GM11168 (cell line): Measurements from ENCODE around the gene DLGAP4.
"Not testable (repeated sequence)": the region's sequence is repeated elsewhere in the genome, so short reads cannot be mapped to it uniquely, and the experiment has no call there.

Source experiments
- in situ Hi-C: fragments of 300-500 bp; cut with MboI; formaldehyde crosslinking; loops from one replicate; pipeline ENCODE4 v1.12.0; 2022; ENCODE audit warnings: low sequenced_read_pairs; ENCODE audit not compliant: unreplicated experiment

The DLGAP4 gene

DNA sequence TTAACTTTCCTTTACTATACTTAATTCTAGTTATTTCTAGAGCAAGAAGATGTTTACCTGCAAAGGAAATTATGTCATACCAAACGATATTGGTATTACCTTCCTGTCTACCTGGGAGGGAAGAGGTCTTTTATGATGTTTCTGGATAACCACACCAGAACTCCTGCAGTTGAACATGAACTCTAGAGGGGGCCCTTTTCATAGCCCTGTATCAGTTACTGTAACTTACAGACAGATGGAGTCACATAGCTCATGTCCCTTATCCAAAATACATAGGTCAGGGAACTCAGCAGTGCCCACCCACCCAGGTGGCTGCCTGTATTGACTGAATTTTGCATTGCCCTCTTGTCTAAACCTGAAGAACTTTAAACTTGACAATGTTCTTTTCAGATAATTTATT, 200.1 kb downstream of the DLGAP4 start:
- in situ Hi-C loops = no loop called here

DNA sequence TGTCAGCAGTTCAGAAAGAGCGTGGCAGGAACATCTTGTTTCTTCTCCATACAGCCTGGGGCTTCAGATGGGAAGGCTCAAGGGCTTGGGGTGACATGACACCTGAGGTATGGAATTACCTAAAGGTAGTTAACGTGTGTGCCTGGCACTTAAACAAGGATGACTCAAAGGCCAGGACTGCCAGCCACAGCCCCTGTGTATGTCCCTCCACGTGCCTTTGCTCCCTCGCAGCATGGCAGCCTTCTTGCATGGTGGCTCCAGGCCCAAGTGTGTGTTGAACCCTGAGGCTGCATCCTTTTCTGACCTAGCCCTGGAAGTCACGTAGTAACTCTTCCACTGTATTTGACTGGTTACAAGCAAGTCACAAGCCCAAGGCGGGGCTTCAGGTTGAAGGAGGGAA, 201.6 kb downstream of the DLGAP4 start:
- in situ Hi-C loops = no loop called here

DNA sequence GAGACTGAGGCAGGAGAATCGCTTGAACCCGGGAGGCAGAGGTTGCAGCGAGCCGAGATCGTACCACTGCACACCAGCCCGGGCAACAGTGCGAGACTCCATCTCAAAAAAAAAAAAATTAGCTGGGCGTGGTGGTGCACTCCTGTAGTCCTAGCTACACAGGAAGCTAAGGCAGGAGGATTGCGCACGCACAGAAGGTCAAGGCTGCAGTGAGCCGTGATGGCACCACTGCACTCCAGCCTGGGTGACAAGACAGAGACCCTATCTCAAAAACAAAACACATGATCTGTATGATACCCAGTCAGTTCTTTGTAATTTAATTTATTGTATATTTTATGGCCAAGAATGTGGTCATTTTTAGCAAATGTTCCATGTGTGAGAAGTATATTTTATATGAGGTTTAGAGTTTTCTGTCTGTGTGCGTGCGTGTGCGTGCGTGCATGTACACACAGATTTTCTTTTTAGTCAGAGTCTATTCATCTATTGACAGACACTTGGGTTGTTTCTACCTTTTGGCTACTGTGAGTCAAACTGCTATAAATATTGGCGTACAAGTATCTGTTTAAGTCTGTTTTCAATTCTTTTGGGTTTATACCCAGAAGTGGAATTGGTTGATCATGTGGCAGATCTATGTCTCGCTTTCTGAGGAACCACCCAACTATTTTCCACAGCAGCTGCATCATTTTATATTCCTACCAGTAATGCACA, 213.0 kb downstream of the DLGAP4 start:
- in situ Hi-C loops = no loop called here

DNA sequence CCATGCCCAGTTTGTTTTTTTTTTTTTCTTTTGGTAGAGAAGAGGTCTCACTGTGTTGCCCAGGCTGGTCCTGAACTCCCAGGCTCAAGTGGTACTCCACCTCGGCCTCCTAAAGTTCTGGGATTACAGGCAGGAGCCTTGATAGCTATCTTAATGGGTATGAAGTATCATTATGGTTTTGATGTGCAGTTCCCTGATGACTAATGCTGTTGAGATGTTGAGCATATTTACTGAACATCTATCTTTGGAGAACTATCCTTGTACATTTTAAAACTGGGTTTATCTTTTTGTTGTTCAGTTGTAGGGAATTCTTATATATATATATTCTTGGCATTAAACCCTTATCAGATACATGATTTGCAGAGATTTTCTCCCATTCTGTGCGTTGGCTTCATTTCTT, 213.8 kb downstream of the DLGAP4 start:
- in situ Hi-C loops = no loop called here

DNA sequence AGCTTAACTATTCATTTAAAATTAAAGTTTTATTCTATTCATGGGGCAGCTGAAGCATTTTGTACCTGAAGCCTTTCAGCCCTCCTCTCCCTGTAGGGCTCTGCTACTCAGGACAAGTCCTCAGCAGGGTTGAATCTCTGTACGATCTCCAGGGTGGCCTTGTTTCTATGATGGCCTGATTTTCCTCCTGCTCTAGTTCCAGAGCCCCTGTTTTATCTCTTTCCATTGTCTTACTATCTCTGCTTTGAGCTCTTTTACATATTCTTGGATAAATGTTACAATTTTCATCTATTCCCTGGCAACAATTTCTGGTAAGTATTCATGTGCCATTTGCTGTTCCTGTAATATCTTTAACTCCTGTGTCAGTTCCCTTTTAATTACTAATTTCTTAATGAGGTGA, 215.4 kb downstream of the DLGAP4 start:
- in situ Hi-C loops = no loop called here

DNA sequence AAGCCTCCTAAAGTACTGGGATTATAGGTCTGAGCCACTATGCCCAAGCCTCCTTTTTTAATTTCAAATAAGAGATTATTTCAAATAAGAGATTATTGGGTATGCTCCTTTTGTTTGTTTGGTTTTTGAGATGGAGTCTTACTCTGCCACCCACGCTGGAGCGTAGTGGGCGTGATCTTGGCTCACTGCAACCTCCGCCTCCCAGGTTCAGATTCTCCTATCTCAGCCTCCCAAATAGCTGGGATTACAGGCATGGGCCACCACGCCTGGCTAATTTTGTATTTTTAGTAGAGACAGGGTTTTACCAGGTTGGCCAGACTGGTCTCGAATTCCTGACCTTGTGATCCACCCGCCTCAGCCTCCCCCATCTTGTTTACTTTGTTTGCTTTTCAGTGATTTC, 216.3 kb downstream of the DLGAP4 start:
- in situ Hi-C loops = not testable (repeated sequence)

DNA sequence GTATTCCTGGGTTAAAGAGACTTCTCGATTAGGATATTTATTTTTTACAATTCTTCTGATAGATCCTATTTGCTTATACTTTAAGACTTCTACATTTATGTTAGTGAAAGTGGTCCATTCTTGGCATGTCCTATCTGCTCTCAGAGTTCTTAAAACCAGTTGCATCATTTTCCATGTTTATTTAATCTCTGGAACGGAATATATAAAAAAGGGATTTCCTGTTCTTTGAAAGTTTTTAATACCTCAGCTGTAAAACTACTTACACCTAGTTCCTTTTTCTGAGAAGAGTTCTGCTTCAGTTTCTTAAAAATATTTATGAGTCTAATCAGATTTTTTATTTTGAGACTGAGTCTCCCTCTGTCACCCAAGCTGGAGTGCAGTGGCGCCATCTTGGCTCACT, 217.2 kb downstream of the DLGAP4 start:
- in situ Hi-C loops = no loop called here

DNA sequence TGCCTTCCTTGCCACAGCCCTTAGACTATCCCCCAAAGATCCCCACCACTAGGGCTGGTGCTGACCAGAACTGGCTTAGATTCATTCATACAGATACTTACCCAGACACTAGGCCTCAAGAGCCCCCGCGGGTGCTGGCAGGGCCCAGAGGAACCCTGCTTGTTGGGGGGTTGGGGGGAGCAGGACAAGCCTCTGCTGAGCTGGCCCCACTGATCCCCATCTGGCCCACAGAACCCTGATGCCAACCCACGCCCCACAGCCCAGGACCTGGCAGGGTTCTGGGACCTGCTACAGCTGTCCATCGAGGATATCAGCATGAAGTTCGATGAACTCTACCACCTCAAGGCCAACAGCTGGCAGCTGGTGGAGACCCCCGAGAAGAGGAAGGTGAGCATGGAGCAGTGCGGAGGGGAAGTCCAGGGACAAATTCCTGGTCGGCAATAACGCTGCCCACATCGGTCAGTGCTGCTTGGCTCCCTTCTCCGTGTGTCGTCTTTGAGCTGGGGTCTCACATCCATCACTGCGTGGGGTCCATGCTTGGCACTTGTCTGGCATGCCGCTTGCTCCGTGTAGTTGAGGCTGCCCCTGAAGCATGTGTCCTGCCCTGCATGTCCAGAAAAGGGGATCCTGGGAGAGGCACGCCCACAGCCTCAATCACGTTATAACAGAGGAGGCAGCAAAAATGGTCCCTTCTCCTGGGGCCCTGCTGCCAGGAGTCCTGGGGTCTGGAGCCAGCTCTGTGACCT, 219.7 kb downstream of the DLGAP4 start:
- in situ Hi-C loops = no loop called here

DNA sequence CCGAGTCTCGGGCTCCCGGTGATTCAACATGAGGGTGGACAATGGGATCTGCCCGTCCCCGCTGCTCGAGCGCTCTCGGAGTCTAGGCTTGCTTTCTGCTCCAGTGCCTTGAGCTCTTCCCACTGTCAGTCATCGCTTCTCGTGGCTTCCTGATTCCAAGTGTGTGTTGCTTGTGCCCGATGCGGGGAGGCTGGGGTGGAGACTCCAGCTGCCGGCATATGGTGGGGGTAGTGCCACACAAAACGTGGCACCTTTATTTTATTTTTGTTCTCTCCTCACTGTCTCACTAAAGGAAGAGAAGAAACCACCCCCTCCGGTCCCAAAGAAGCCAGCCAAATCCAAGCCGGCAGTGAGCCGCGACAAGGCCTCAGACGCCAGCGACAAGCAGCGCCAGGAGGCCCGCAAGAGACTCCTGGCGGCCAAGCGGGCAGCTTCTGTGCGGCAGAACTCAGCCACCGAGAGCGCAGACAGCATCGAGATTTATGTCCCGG, 220.4 kb downstream of the DLGAP4 start:
- in situ Hi-C loops = no loop called here

DNA sequence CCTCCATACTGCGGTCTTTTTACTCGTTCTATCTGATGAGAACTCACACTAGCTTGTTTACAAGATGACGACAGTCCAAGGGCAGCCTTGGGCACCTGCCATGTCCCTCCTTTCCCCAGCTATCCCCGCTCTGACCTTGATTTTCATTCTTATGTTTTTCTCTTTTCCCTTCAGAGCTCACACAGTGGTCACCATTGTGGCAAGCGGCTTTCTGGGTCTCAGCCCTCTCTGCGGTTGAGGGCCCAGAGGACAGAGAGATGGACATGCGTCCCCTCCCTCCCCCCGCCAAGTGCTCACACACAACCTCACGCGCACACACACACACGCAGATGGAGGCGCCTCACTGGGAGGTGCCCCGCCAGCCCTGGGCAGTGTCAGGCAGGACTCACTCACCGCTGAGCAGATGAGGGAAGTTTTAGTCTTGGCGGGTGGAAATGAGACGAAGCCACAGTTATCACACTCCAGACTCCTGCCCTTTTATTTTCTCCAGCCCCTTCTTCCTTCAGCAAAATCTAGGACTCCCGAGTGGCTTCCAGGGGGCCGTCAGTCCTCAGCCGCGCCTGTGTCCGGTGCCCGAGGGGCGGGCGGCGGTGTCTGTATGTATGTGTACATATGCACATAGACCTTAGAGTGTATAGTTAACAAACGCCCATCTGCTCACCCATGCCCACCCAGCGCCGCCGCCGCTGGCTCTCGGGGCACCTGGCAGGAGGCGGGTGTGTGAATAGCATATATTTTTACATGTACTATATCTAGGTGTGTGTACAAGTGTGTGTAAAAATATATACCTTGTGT, 221.4 kb downstream of the DLGAP4 start:
- in situ Hi-C loops = no loop called here

DNA sequence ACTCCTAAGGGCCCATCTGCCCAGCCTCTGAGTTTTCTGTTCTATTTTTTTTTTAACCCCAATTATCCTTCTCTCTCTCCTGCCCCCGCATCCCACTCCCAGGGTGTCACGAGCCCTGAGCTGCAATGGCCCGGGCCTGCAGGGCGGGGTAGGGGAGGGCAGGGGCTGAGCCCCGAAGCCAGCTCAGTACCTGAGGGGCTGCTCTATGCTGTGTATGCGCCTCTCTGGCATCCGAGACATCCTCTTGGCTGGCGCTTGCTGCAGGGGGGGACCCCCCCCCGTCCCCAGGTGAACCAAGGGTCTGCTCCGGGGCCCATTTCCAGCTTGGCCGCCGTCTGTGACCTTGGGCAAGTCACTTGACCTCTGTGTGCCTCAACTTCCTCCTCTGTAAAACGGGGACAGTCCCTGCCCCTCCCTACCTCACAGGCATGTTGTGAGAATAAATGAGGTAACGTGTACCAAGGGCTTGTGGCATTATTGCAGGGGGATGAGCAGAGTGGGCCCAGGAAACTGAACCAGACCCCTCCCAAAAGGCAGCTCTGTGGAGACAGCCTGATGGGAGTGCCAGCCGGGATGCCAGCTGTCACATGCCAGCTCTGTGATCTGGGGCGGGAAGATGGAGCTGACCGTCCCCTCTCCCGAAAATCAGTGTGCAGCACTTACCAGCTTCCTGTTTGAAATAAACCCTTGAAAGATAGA, 222.2 kb downstream of the DLGAP4 start:
- in situ Hi-C loops = no loop called here

DNA sequence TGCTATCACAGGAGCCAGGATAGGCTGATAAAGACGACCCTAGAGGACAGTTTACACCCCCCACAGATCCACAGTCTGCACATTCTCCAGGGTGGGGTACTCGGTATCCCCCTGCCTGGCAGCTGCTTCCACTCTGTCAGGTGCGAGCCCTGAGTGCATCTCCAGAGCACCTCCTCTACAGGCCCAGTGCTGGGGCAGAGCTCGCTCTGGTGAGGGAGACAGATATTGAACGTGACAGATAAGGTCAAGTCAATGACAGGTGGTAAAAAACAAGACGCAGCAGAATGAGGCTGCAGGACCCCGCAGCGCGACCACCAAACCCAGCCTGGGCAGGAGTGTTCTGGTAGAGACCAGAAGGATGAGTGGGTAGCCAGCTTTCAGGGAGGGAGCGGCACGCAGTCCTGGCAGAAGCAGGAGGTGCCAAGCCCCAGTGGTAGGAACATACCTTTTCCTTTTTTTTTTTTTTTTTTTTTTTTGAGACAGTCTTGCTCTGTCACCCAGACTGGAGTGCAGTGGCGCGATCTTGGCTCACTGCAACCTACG, 222.8 kb downstream of the DLGAP4 start:
- in situ Hi-C loops = no loop called here

DNA sequence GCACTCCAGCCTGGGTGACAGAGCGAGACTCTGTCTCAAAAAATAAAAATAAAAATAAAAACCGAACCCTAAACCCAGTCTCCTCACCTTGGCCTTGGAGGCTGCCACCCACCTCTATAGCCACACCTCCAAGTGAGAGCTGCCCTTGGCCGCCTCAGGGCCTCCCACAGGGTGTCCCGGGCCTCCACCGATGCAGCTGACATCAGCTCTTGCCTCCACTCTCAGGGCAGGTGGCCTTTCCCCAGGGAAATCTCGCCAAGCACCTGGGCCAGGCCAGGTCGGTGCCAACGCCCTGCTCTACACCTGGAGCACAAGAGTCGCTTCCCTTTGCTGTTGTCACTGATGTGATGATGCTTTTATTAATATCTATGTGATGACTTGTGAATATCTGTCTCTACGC, 226.2 kb downstream of the DLGAP4 start:
- in situ Hi-C loops = no loop called here

DNA sequence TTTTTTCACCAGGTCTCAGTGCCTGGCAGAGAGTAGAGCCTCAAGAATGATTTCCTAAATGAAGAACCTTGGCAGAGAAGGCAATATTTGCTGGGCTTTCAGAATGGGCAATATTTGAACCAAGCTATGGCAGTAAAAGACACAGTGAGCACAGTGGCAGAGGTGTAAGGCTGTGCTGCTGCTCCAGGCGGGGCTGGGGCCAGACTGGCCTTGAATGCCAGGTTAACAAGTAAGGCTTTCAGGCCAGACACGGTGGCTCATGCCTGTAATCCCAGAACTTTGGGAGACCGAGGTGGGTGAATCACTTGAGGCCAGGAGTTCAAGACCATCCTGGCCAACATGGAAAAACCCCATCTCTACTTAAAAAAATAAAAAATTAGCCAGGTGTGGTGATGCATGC, 226.7 kb downstream of the DLGAP4 start:
- in situ Hi-C loops = no loop called here

DNA sequence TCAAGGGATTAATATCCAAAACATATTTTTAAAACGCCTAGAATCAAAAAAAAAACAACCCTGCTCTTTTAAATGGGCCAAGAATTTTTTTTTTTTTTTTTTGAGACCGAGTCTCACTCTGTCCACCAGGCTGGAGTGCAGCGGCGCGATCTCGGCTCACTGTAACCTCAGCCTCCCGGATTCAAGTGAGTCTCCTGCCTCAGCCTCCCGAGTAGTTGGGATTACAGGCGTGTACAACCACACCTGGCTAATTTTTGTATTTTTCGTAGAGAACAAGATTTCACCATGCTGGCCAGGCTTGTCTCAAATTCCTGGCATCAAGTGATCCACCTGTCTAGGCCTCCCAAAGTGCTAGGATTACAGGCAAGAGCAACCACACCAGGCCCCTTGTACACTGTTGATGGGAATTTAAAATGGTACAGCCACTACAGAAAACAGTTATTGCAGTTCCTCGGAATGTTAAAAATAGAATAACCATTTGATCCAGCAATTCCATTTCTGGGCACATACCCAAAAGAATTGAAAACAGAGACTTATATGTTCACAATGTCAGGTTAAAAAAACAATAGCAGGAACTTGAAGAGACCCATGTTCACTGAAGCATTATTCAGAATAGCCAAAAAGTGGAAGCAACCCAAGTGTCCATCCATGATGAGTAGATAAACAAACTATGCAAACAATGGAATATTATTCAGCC, 232.0 kb downstream of the DLGAP4 start:
- in situ Hi-C loops = no loop called here

DNA sequence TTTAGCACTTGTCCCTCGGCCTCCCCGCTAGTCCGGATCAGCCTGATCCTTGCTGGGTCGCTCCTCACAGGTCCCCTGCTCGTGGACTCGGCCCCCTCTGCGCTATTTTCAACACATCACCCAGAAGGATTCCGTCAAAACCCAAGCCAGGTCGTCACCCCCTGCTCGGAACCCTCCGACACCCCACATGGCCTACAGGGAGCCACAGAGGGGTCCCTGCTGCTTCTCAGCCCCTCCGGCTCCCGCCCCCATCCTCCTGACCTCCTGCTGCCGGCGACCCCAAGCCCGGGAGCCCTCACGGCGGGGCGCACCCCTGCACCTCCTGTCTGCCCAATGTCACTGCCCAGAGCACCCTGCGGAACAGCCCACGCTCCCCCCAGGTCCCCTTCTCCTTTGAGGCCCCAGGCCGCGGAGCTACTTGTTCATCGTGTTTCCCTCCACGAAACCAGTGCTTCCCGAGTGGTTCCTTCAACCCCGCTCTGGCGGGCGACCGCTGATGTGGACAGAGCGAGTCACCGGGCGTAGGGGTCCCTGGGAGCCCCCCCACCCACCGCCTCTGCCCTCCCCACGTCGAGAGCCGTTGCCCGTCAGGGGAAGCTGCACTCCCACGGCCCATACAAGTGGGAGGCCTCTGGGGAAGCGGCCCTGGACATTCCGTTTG, 234.5 kb downstream of the DLGAP4 start:
- in situ Hi-C loops = no loop called here

DNA sequence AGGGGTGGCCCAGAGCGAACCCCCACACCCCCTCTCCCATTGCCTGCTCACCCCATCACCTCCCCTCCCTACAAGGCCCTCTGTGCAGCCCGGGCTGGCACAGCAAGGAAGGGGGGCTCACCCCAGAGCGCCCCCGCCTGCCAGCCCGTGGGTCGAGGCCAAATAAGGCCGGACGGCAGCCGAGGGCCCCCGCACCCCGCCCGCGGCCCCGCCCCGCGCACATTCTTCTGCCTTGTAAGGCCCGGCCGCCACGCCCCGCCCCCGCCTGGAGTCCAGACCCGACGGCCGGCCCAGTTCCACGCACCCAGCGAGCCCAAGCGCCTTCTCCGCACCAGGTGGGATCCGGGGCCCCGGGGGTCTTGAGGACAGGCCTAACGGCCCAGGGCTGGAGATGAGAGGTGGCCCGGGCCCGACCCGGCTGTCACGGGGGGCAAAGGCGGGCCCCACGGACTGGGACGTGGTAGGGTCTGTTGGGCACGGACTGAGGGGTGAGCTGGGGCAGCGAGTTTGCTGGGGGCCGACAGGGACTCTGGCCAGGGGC, 235.2 kb downstream of the DLGAP4 start, which contains the start of gene MYL9:
Gene MYL9 (plus strand): TSS at position 293 of the 541 bp plus-strand sequence. CDS start 3,366 bp downstream, outside the sequence.
- in situ Hi-C loops = no loop called here

DNA sequence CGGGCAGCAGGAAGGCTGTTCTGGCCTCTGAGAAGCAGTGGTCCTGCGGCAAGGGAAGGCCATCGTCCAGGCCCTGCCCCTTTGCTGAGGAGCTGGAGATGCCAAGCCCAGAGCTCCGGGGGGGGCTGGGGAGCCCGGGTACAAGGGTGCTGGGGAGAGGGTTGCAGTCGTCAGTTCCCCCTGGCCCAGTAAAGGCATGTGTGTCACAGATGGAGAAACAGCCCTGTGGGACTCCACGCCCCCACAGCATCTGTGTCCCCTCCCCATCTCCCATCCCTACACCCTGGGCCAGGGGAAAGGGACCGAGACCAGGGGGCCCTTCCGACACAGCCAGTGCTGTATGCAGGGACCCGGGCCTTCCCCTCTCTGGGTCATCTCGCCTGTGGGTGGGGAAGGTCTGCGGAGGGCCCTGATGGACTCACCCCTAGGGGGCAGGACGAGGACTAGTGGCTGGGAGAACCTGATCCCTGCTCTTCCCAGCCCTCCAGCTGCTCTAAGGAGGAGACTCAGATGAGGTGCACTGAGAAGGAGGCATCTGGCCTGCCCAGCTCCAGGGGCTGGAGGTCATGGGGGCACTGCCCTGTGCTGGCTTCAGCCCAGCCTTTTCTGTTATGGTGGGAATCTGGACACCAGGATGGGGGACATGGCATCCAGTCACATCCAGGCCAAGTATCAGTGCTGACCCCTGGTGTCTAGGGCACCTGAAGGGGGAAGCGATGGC, 235.8 kb downstream of the DLGAP4 start:
- in situ Hi-C loops = no loop called here
